ENCODE results near the gene PHOX2A.

PHOX2A gene

DNA sequence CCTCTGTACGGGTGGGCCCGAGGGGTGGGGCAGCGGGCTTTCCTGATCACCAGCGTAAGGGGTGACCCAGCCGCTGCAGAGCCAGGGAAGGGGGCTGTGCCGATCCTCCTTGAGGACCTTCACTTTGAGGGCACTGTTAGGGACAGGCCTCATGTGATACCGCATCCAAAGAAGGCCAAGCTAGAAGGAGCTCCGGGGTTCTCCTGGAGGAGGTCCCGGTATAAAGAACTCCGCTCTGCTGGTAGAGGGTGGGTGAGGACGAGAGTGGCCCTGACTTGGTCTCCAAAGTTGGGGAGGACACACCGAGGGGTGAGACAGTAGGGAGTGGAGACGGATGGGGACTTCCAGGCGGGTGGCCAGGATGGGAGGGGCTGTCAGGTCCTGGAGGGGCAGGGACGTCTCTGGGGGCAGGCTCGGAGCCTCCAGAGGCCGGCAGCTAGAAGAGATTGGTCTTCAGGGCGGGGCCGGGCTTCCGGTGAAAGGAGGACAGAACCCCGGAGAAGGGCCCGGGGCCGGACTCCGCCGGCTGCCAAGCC lies 4.6 kb downstream of the PHOX2A start:
- peaks cover 40% of the 10 kb centered on the region for H3K36me3 ChIP-seq (ENCODE audit: control insufficient read depth, low read length)
- peaks cover 3% of the 10 kb centered on the region; the same call in 1 of the 2 replicates for H3K4me1 ChIP-seq (ENCODE audit: control insufficient read depth, low read length)
- no peaks in the 10 kb centered on the region for H3K79me2 ChIP-seq (ENCODE audit: control insufficient read depth, low read length)
- H3K9me2 ChIP-seq (replicated peaks; ENCODE audit: control insufficient read depth, low read length): no peaks in the 10 kb centered on the region
- no peaks in the 10 kb centered on the region for H3K9me3 ChIP-seq (ENCODE audit: control insufficient read depth, insufficient read depth, low read length)
- H3K4me3 ChIP-seq (ENCODE audit: low read length): no peak overlapping the region
- H4K20me1 ChIP-seq (ENCODE audit: control insufficient read depth, insufficient read depth, low read depth, low read length): peaks cover 9% of the 10 kb centered on the region; the same call in 1 of the 2 replicates
- H3K27me3 ChIP-seq (ENCODE audit: control insufficient read depth, low read length): peaks cover 34% of the 10 kb centered on the region
- H3F3A ChIP-seq (ENCODE audit: control insufficient read depth, insufficient read depth): peaks cover 8% of the 10 kb centered on the region
- H3K4me2 ChIP-seq (ENCODE audit: low read length): peak overlapping the region; percentile 5; the same call in 1 of the 2 replicates
- no peak overlapping the region for H3K27ac ChIP-seq (ENCODE audit: low read depth, low read length)
- TF ChIP-seq, protein P1, sequence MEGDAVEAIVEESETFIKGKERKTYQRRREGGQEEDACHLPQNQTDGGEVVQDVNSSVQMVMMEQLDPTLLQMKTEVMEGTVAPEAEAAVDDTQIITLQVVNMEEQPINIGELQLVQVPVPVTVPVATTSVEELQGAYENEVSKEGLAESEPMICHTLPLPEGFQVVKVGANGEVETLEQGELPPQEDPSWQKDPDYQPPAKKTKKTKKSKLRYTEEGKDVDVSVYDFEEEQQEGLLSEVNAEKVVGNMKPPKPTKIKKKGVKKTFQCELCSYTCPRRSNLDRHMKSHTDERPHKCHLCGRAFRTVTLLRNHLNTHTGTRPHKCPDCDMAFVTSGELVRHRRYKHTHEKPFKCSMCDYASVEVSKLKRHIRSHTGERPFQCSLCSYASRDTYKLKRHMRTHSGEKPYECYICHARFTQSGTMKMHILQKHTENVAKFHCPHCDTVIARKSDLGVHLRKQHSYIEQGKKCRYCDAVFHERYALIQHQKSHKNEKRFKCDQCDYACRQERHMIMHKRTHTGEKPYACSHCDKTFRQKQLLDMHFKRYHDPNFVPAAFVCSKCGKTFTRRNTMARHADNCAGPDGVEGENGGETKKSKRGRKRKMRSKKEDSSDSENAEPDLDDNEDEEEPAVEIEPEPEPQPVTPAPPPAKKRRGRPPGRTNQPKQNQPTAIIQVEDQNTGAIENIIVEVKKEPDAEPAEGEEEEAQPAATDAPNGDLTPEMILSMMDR (IDR thresholded peaks at IDR 0.05; ENCODE audit: low read depth, low read length, poor library complexity, severe bottlenecking): no peak
- TF ChIP-seq EZH2phosphoT487 (IDR thresholded peaks at IDR 0.05; ENCODE audit: borderline replicate concordance, low read length): no peak

DNA sequence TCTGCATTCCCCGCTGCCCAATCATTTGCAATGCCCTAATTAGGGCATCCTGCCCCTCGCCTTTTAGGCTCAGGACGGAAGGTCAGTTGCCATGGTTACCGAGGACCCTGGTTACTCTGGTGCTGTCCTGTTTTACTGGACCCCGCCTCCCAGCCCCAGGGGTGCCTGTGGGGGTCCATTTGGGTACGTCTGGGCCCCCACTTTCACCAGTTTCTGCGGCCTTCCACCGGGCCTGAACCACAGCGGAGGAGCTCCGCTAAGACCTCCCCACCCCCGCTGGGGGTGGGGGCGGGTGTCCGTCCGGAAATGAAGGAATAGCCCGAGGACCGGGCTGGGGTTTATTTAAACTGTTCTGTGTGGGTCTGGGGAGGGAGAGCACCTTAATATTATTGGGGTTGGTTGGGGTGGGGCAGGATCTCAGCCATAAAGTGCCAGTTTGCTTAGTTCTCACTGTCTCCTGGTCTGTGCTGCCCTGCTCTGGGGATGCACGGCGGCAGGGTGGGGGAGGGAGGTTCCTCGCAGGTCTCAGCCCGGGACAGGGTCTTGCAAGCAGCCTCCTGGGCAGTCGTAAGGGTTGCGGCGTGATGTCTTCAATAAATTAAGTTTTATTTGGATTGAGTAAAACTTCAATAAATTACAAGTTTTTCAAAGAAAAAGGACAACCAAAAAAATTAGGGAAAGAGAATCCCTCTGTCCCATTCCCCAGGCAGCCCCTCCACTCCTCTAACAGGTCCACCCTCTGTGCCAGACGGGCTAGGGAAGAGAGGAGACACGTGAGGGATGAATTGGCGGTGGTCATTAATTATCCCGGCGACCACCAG lies 5.3 kb downstream of the PHOX2A start:
- Histone ChIP-seq H3K4me1 (ENCODE audit: control insufficient read depth, low read length) (peaks cover 3% of the 10 kb centered on the region; the same call in 1 of the 2 replicates), H3K79me2 (ENCODE audit: control insufficient read depth, low read length) (no peaks in the 10 kb centered on the region), H3K27me3 (ENCODE audit: control insufficient read depth, low read length) (peaks cover 33% of the 10 kb centered on the region), H3K9me3 (ENCODE audit: control insufficient read depth, insufficient read depth, low read length) (no peaks in the 10 kb centered on the region), H3K4me2 (ENCODE audit: low read length) (no peak overlapping the region), H3K27ac (ENCODE audit: low read depth, low read length) (no peak overlapping the region), H4K20me1 (ENCODE audit: control insufficient read depth, insufficient read depth, low read depth, low read length) (peaks cover 9% of the 10 kb centered on the region; the same call in 1 of the 2 replicates), H3K4me3 (ENCODE audit: low read length) (no peak overlapping the region), H3K9me2 (replicated peaks; ENCODE audit: control insufficient read depth, low read length) (no peaks in the 10 kb centered on the region), H3F3A (ENCODE audit: control insufficient read depth, insufficient read depth) (peaks cover 8% of the 10 kb centered on the region), H3K36me3 (ENCODE audit: control insufficient read depth, low read length) (peaks cover 47% of the 10 kb centered on the region)
- TF ChIP-seq EZH2phosphoT487 (IDR thresholded peaks at IDR 0.05; ENCODE audit: borderline replicate concordance, low read length): no peak
- TF ChIP-seq, protein P1 (IDR thresholded peaks at IDR 0.05; ENCODE audit: low read depth, low read length, poor library complexity, severe bottlenecking): peak; percentile 6

- Histone ChIP-seq H3K27ac (ENCODE audit: low read depth, low read length) (no peak overlapping the region), H3K4me3 (ENCODE audit: low read length) (no peak overlapping the region), H3K27me3 (ENCODE audit: control insufficient read depth, low read length) (peaks cover 33% of the 10 kb centered on the region), H3K4me1 (ENCODE audit: control insufficient read depth, low read length) (peaks cover 3% of the 10 kb centered on the region; the same call in 1 of the 2 replicates), H3K4me2 (ENCODE audit: low read length) (no peak overlapping the region), H3K36me3 (ENCODE audit: control insufficient read depth, low read length) (peaks cover 54% of the 10 kb centered on the region), H3F3A (ENCODE audit: control insufficient read depth, insufficient read depth) (peaks cover 8% of the 10 kb centered on the region), H3K9me3 (ENCODE audit: control insufficient read depth, insufficient read depth, low read length) (no peaks in the 10 kb centered on the region), H4K20me1 (ENCODE audit: control insufficient read depth, insufficient read depth, low read depth, low read length) (peaks cover 9% of the 10 kb centered on the region; the same call in 1 of the 2 replicates), H3K79me2 (ENCODE audit: control insufficient read depth, low read length) (no peaks in the 10 kb centered on the region), H3K9me2 (replicated peaks; ENCODE audit: control insufficient read depth, low read length) (no peaks in the 10 kb centered on the region)
- TF ChIP-seq, protein P1 (IDR thresholded peaks at IDR 0.05; ENCODE audit: low read depth, low read length, poor library complexity, severe bottlenecking): peak; percentile 93
- no peak for TF ChIP-seq EZH2phosphoT487 (IDR thresholded peaks at IDR 0.05; ENCODE audit: borderline replicate concordance, low read length)
Measured at GRCh38 chr11:72238040-72238450, 5.9 kb downstream of the PHOX2A start.
